Osteoblast (primary cell): ENCODE data around the gene TAC4. TPM values are rescaled to one million over a fixed set of nuclear protein-coding genes. Genes with fewer than 3 reads are reported as not detected.

ENCODE experiments used
- DNase-seq: peaks from one replicate; pipeline ENCODE4 v3.0.0; 2011; ENCODE audit warnings: low spot score, mixed read lengths; ENCODE audit not compliant: insufficient read length; ENCODE audit errors: missing footprints
- H2AFZ ChIP-seq: 2 replicates; pipeline ENCODE4 v1.6.0; 2011; ENCODE audit warnings: mild to moderate bottlenecking, low read length
- H3K27ac ChIP-seq: 2 replicates; pipeline ENCODE4 v1.5.1; 2011; ENCODE audit warnings: mild to moderate bottlenecking, low read depth, low read length, moderate library complexity
- H3K27me3 ChIP-seq: 2 replicates; pipeline ENCODE4 v1.6.0; 2012; ENCODE audit warnings: mild to moderate bottlenecking, control low read depth, inconsistent platforms, low read length, moderate library complexity; ENCODE audit not compliant: insufficient read depth
- H3K36me3 ChIP-seq: 2 replicates; pipeline ENCODE4 v1.5.1; 2011; ENCODE audit warnings: mild to moderate bottlenecking, low read length, control low read depth, moderate library complexity; ENCODE audit not compliant: insufficient read depth
- H3K4me1 ChIP-seq: 2 replicates; pipeline ENCODE4 v1.5.1; 2011; ENCODE audit warnings: mild to moderate bottlenecking, low read length, control low read depth, moderate library complexity; ENCODE audit not compliant: insufficient read depth
- H3K4me2 ChIP-seq: 2 replicates; pipeline ENCODE4 v1.6.0; 2011; ENCODE audit warnings: mild to moderate bottlenecking, low read length; ENCODE audit not compliant: insufficient read depth
- H3K4me3 ChIP-seq: fragments of 200-600 bp; sonication (generic); 3 replicates; pipeline ENCODE4 v1.5.1; 2012; ENCODE audit warnings: mild to moderate bottlenecking, low read length, inconsistent platforms; ENCODE audit not compliant: insufficient read depth
- H3K79me2 ChIP-seq: 2 replicates; pipeline ENCODE4 v1.6.0; 2012; ENCODE audit warnings: mild to moderate bottlenecking, low read length, control low read depth, inconsistent platforms; ENCODE audit not compliant: insufficient read depth
- H3K9me3 ChIP-seq: 2 replicates; pipeline ENCODE4 v1.5.1; 2011; ENCODE audit warnings: low read depth, low read length, control low read depth
- H4K20me1 ChIP-seq: 2 replicates; pipeline ENCODE4 v1.6.0; 2012; ENCODE audit warnings: mild to moderate bottlenecking, low read length, control low read depth; ENCODE audit not compliant: insufficient read depth
- CTCF ChIP-seq: IDR thresholded peaks from 2 replicates; pipeline ENCODE4 v1.5.1; 2011; ENCODE audit warnings: mild to moderate bottlenecking, low read depth, low read length, moderate library complexity; ENCODE audit errors: extremely low read depth
- total RNA-seq: library from RNA; depleted of rRNA; stranded (reverse); fragments of >200 nt; gene quantifications from 2 replicates; pipeline ENCODE4 v1.2.3, GENCODE V29; 2012

Gene TAC4
- total RNA-seq, 1 donor = not detected

GRCh38 chr17:49873466-49873865 lies 25.6 kb upstream of the TAC4 start:
- H3K4me3 ChIP-seq = no peak overlapping the region
- no peaks in the 10 kb centered on the region for H3K79me2 ChIP-seq
- TF ChIP-seq CTCF = no peak
- no peaks in the 10 kb centered on the region for H4K20me1 ChIP-seq
- H3K36me3 ChIP-seq = no peaks in the 10 kb centered on the region
- no peaks in the 10 kb centered on the region for H3K4me1 ChIP-seq
- no peak overlapping the region for H2AFZ ChIP-seq
- no peak overlapping the region for H3K4me2 ChIP-seq
- H3K27ac ChIP-seq = no peak overlapping the region
- DNase-seq = no peak
- H3K9me3 ChIP-seq = no peaks in the 10 kb centered on the region
- peaks cover 7% of the 10 kb centered on the region for H3K27me3 ChIP-seq

GRCh38 chr17:49872754-49873377 lies 25.0 kb upstream of the TAC4 start:
- no peak overlapping the region for H3K4me2 ChIP-seq
- H3K9me3 ChIP-seq = no peaks in the 10 kb centered on the region
- no peaks in the 10 kb centered on the region for H4K20me1 ChIP-seq
- H3K79me2 ChIP-seq = no peaks in the 10 kb centered on the region
- H3K4me3 ChIP-seq = no peak overlapping the region
- no peaks in the 10 kb centered on the region for H3K4me1 ChIP-seq
- H3K27ac ChIP-seq = no peak overlapping the region
- H3K36me3 ChIP-seq = no peaks in the 10 kb centered on the region
- DNase-seq = no peak
- no peak overlapping the region for H2AFZ ChIP-seq
- no peak for TF ChIP-seq CTCF
- H3K27me3 ChIP-seq = peaks cover 7% of the 10 kb centered on the region

GRCh38 chr17:49871211-49871610 lies 23.3 kb upstream of the TAC4 start:
- peak; percentile 17 for DNase-seq
- H2AFZ ChIP-seq = no peak overlapping the region
- no peak overlapping the region for H3K4me3 ChIP-seq
- TF ChIP-seq CTCF = no peak
- peaks cover 4% of the 10 kb centered on the region for H4K20me1 ChIP-seq
- no peaks in the 10 kb centered on the region for H3K36me3 ChIP-seq
- H3K27me3 ChIP-seq = peaks cover 9% of the 10 kb centered on the region
- no peak overlapping the region for H3K4me2 ChIP-seq
- no peak overlapping the region for H3K27ac ChIP-seq
- H3K9me3 ChIP-seq = no peaks in the 10 kb centered on the region
- no peaks in the 10 kb centered on the region for H3K4me1 ChIP-seq
- H3K79me2 ChIP-seq = no peaks in the 10 kb centered on the region

- no peaks in the 10 kb centered on the region for H3K79me2 ChIP-seq
- H3K36me3 ChIP-seq = no peaks in the 10 kb centered on the region
- peaks cover 4% of the 10 kb centered on the region for H4K20me1 ChIP-seq
- no peak overlapping the region for H3K27ac ChIP-seq
- DNase-seq = peak; percentile 41
- no peak overlapping the region for H2AFZ ChIP-seq
- H3K4me1 ChIP-seq = no peaks in the 10 kb centered on the region
- H3K4me3 ChIP-seq = no peak overlapping the region
- H3K27me3 ChIP-seq = peaks cover 9% of the 10 kb centered on the region
- H3K4me2 ChIP-seq = no peak overlapping the region
- TF ChIP-seq CTCF = no peak
- H3K9me3 ChIP-seq = no peaks in the 10 kb centered on the region
Observed at GRCh38 chr17:49870298-49870697, 22.4 kb upstream of the TAC4 start.
